K562 (cell line): Measurements from ENCODE around the gene KPRP. TPM values are rescaled to one million over a fixed set of nuclear protein-coding genes. Genes with fewer than 3 reads are reported as not detected.

Experiments used
- ATAC-seq: fragments of 200-7000 bp; cut with Tn5 transposase; 3 replicates; pipeline ENCODE4 v1.9.1; 2020; ENCODE audit warnings: moderate library complexity
- BruUV-seq: library from RNA; stranded (reverse); fragments of 400-500 nt; replicated peaks from 2 replicates; lab custom pipeline; 2021; lab: Mats Ljungman, UMichigan
- CTCF ChIA-PET: fragments of 300-600 bp; formaldehyde crosslinking; extraction: SDS; loops from one replicate; lab custom pipeline; 2021; ENCODE audit warnings: low intra/inter-chr PET ratio; lab: Yijun Ruan, JAX
- POLR2A ChIA-PET: fragments of 300-600, 350-650 bp; sonication (Branson Sonifier 250); formaldehyde crosslinking; extraction: SDS; loops from one replicate; lab custom pipeline; 2021; ENCODE audit warnings: antibody characterized with exemption, inconsistent platforms; lab: Yijun Ruan, JAX
- DNase-seq, 4 experiments: peaks; one replicate each; pipeline versions ENCODE4 v3.0.0 to v3.0.0-alpha.2; 2011 to 2018; ENCODE audit warnings: low spot score in 3 of 4, mixed read lengths in 3 of 4; ENCODE audit errors: extremely low read depth in 1 of 4
- FAIRE-seq: peaks from 2 replicates; lab custom pipeline; 2011; peaks lifted over from hg19 to GRCh38; lab: Jason Lieb, UNC
- H2AFZ ChIP-seq: 2 replicates; pipeline ENCODE4 v1.6.0; 2011; ENCODE audit warnings: low read depth, low read length, control low read depth, inconsistent platforms
- H3K27ac ChIP-seq: fragments of 200-600 bp; 3 replicates; pipeline ENCODE4 v1.8.0; 2011; ENCODE audit warnings: low read depth, mild to moderate bottlenecking, control low read depth, inconsistent platforms, low read length, moderate library complexity, mixed read lengths; ENCODE audit errors: extremely low read depth
- H3K27me3 ChIP-seq, 2 experiments: fragments of 300-600 bp in 1 of 2; 2 replicates in 1 of 2; 3 replicates in 1 of 2; pipeline versions ENCODE4 v1.6.0 to v1.8.0; 2011; ENCODE audit warnings: inconsistent platforms in 2 of 2, low read length in 2 of 2, mild to moderate bottlenecking in 1 of 2, mixed read lengths in 1 of 2, moderate library complexity in 1 of 2; ENCODE audit not compliant: control insufficient read depth in 2 of 2, insufficient read depth in 2 of 2
- H3K36me3 ChIP-seq: fragments of 300-600 bp; 3 replicates; pipeline ENCODE4 v1.8.0; 2011; ENCODE audit warnings: mild to moderate bottlenecking, low read length, inconsistent platforms; ENCODE audit not compliant: control insufficient read depth, insufficient read depth
- H3K4me1 ChIP-seq, 2 experiments: fragments of 200-600 bp in 1 of 2; replicated peaks in 1 of 2; 2 replicates in 1 of 2; 3 replicates in 1 of 2; pipeline versions ENCODE4 v1.5.1 to v1.8.0; 2011; ENCODE audit warnings: inconsistent platforms in 2 of 2, low read length in 2 of 2, mild to moderate bottlenecking in 1 of 2, mixed read lengths in 1 of 2, moderate library complexity in 1 of 2; ENCODE audit not compliant: control insufficient read depth in 2 of 2, insufficient read depth in 2 of 2
- H3K4me2 ChIP-seq: 2 replicates; pipeline ENCODE4 v1.6.1; 2011; ENCODE audit warnings: low read length, control low read depth, inconsistent platforms, mixed read lengths; ENCODE audit not compliant: insufficient read depth
- H3K4me3 ChIP-seq: fragments of 200-600 bp; sonication (generic), shearing (Covaris generic); 2 replicates; pipeline ENCODE4 v1.5.1; 2016; ENCODE audit warnings: control low read depth, inconsistent platforms
- H3K79me2 ChIP-seq: fragments of 200-600 bp; 3 replicates; pipeline ENCODE4 v1.8.0; 2011; ENCODE audit warnings: low read length, inconsistent platforms; ENCODE audit not compliant: control insufficient read depth, insufficient read depth
- H3K9ac ChIP-seq, 2 experiments: 2 replicates each; pipeline versions ENCODE4 v1.6.0 to v1.6.1; 2011; ENCODE audit warnings: low read depth in 2 of 2, low read length in 2 of 2, control low read depth in 1 of 2, inconsistent platforms in 1 of 2, mild to moderate bottlenecking in 1 of 2, mixed read lengths in 1 of 2; ENCODE audit not compliant: insufficient read depth in 1 of 2
- H3K9me1 ChIP-seq: one replicate; pipeline ENCODE4 v1.6.0; 2011; ENCODE audit warnings: inconsistent platforms, mild to moderate bottlenecking, low read length, moderate library complexity; ENCODE audit not compliant: control insufficient read depth, insufficient read depth
- H3K9me3 ChIP-seq: replicated peaks from 2 replicates; pipeline ENCODE4 v1.5.1; 2011; ENCODE audit warnings: low read depth, low read length, inconsistent platforms; ENCODE audit not compliant: control insufficient read depth, insufficient read depth
- H4K20me1 ChIP-seq: replicated peaks from 2 replicates; pipeline ENCODE4 v1.6.1; 2011; ENCODE audit warnings: low read length, inconsistent platforms, mixed read lengths; ENCODE audit not compliant: control insufficient read depth, insufficient read depth
- PHB2 ChIP-seq: fragments of 450-650 bp; IDR thresholded peaks from 2 replicates; pipeline ENCODE4 v1.6.1; 2017; ENCODE audit warnings: low read depth
- in situ Hi-C: fragments of 300-500 bp; cut with MboI; formaldehyde crosslinking; loops from 4 replicates; pipeline ENCODE4 v1.15.0; 2018; ENCODE audit warnings: inconsistent platforms, mixed read lengths
- intact Hi-C: fragments of 100-400 bp; cut with micrococcal nuclease; formaldehyde crosslinking; loops from 2 replicates; pipeline ENCODE4 v1.14.2; 2022
- polyA plus RNA-seq, 8 experiments: library from polyadenylated mRNA; depleted of rRNA in 4 of 8; stranded (reverse) in 5 of 8; unstranded in 3 of 8; fragments of >200 nt; fragmentation: Nextera tagmentation in 2 of 8; fragmentation: Illumina TruSeq in 1 of 8; extraction: Ambion mirVana in 2 of 8; extraction: Trizol in 1 of 8; gene quantifications; 2 replicates each; pipeline versions ENCODE4 v1.2.1 to v1.2.3, GENCODE V29; 2011 to 2014; ENCODE audit warnings: inconsistent platforms in 1 of 8, missing spikeins in 1 of 8
- total RNA-seq, 7 experiments: library from RNA; depleted of rRNA in 6 of 7; stranded (reverse); fragments of >200 nt in 6 of 7; fragmentation: Illumina TruSeq in 2 of 7; extraction: Trizol in 2 of 7; gene quantifications; 2 replicates each; pipeline versions ENCODE4 v1.2.1 to v1.2.3, GENCODE V29; 2011 to 2021; ENCODE audit warnings: low replicate concordance in 1 of 7
- TF ChIP-seq, protein P1 (sequence below), 3 experiments: fragments of 200-800 bp in 1 of 3; fragments of 250-450 bp in 1 of 3; fragments of 450-650 bp in 1 of 3; sonication (Bioruptor Pico) in 1 of 3; sonication (Bioruptor generic) in 1 of 3; formaldehyde crosslinking in 1 of 3; IDR thresholded peaks; 2 replicates each; pipeline versions ENCODE4 v1.6.1 to v1.8.0; 2016 to 2022; ENCODE audit warnings: mild to moderate bottlenecking in 2 of 3, missing genetic modification characterization in 2 of 3, missing compliant biosample characterization in 1 of 3, moderate library complexity in 1 of 3

KPRP gene
- total and polyA plus RNA-seq, 9 of the 15 experiments (the other 6 are each of a cell fraction or from before 2014, with no cell fraction given) = not detected

DNA sequence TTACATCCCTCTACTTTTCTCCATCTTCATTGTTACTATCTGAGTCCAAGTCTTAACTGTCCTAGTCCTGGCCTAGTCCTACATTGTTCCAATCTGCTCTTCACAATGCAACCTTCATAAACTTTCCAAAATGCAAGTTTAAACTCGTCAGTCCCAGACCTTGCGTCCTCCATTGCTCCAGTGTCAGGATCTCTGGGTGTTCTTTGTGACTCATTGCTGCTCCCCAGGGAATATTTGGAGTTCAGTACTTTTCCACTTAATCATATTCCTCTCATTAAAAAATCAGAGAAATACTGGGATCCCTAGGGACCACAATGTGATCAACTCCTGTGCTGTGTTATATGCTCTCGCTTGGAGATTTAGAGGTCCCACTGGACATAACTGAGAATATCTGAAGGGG is 18.0 kb upstream of the KPRP start (continued):
- no peak for TF ChIP-seq PHB2

DNA sequence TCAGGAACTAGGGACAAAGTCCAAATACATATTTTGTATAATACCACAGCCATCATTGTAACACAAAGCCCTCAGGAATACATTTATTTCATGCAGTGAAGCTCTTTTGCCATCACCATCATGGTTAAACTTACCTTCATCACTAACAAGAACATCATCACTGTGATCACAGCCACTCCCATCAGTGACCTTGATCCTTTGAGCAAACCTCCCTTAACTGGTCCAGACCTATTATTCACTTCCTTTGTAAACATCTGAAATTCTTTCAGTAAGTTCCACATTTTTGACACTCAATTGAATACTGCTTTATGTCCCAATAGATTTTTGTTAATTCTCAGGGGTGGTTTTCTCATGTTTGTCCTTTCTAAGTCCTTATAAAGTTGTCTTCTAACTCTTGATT is 16.2 kb upstream of the KPRP start:
- intact Hi-C loops = loop anchor here (10.0 kb wide), 1 partner anchor 87 kb away; no protein-coding TSS in a partner anchor
- BruUV-seq = no TSS peak
- no peaks in the 10 kb centered on the region for H3K79me2 ChIP-seq
- no peak for DNase-seq
- H3K4me3 ChIP-seq = no peak overlapping the region
- no peaks in the 10 kb centered on the region for H3K36me3 ChIP-seq
- no peak overlapping the region for H3K4me2 ChIP-seq
- H4K20me1 ChIP-seq = no peaks in the 10 kb centered on the region
- FAIRE-seq = no peak
- in situ Hi-C loops = no loop called here
- H3K27me3 ChIP-seq = no peaks in the 10 kb centered on the region
- H3K4me1 ChIP-seq = no peaks in the 10 kb centered on the region
- H3K9me3 ChIP-seq = no peaks in the 10 kb centered on the region
- ChIA-PET POLR2A (no interaction called here), CTCF (no interaction called here)
- H3K9me1 ChIP-seq = no peaks in the 10 kb centered on the region
- no peak overlapping the region for H3K27ac ChIP-seq
- ATAC-seq = no peak
- H2AFZ ChIP-seq = no peak overlapping the region
- H3K9ac ChIP-seq = no peak overlapping the region
- TF ChIP-seq, protein P1, sequence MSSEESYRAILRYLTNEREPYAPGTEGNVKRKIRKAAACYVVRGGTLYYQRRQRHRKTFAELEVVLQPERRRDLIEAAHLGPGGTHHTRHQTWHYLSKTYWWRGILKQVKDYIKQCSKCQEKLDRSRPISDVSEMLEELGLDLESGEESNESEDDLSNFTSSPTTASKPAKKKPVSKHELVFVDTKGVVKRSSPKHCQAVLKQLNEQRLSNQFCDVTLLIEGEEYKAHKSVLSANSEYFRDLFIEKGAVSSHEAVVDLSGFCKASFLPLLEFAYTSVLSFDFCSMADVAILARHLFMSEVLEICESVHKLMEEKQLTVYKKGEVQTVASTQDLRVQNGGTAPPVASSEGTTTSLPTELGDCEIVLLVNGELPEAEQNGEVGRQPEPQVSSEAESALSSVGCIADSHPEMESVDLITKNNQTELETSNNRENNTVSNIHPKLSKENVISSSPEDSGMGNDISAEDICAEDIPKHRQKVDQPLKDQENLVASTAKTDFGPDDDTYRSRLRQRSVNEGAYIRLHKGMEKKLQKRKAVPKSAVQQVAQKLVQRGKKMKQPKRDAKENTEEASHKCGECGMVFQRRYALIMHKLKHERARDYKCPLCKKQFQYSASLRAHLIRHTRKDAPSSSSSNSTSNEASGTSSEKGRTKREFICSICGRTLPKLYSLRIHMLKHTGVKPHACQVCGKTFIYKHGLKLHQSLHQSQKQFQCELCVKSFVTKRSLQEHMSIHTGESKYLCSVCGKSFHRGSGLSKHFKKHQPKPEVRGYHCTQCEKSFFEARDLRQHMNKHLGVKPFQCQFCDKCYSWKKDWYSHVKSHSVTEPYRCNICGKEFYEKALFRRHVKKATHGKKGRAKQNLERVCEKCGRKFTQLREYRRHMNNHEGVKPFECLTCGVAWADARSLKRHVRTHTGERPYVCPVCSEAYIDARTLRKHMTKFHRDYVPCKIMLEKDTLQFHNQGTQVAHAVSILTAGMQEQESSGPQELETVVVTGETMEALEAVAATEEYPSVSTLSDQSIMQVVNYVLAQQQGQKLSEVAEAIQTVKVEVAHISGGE (CRISPR knock-in tag; IDR thresholded peaks at IDR 0.05) = no peak
